Right ventricle myocardium superior (tissue), 1 donor: ENCODE results near the gene NKIRAS1. TPM values are rescaled to one million over a fixed set of nuclear protein-coding genes. Genes with fewer than 3 reads are reported as not detected.
"Not testable (repeated sequence)": the region's sequence is repeated elsewhere in the genome, so short reads cannot be mapped to it uniquely, and the experiment has no call there.

Source experiments
- ATAC-seq: fragments of 200-7000 bp; cut with Tn5 transposase; one replicate; pipeline ENCODE4 v1.9.1; 2020; ENCODE audit warnings: mild to moderate bottlenecking; ENCODE audit not compliant: poor library complexity
- DNase-seq: peaks from one replicate; pipeline ENCODE4 v3.0.0-alpha.2; 2020
- intact Hi-C: fragments of 100-400 bp; cut with DNase I; formaldehyde crosslinking; loops from one replicate; pipeline ENCODE4 v1.11.2; 2022
- total RNA-seq: library from RNA; stranded (reverse); fragmentation: NEBNext Ultra II Directional; extraction: Animal tissue kit (Norgen Biotek cat#: 25700); gene quantifications from one replicate; pipeline ENCODE4 v1.2.1, GENCODE V29; 2021
- donor health status: DM: no; HTN: yes; CAD: no; lungs with severe emphysema.

The NKIRAS1 gene
- total RNA-seq, 1 donor from 2014 or later = 21.2 TPM

GRCh38 chr3:23944007-23944783 lies 27.4 kb upstream of the NKIRAS1 start:
- intact Hi-C loops = no loop called here
- ATAC-seq (no peak), DNase-seq (no peak)

- ATAC-seq (no peak), DNase-seq (no peak)
- intact Hi-C loops = no loop called here
Measured at GRCh38 chr3:23942546-23942945, 25.8 kb upstream of the NKIRAS1 start.

GRCh38 chr3:23941440-23941839 lies 24.6 kb upstream of the NKIRAS1 start:
- intact Hi-C loops = no loop called here
- no peak for ATAC-seq

GRCh38 chr3:23940775-23941174 lies 24.0 kb upstream of the NKIRAS1 start:
- ATAC-seq (no peak), DNase-seq (no peak)
- intact Hi-C loops = no loop called here

More at GRCh38 chr3:23941440-23941839, 24.6 kb upstream of the NKIRAS1 start:
- DNase-seq = no peak

- intact Hi-C loops = no loop called here
- DNase-seq = no peak
- no peak for ATAC-seq
Measured at GRCh38 chr3:23938688-23939087, 21.9 kb upstream of the NKIRAS1 start.

GRCh38 chr3:23937296-23937695 lies 20.5 kb upstream of the NKIRAS1 start:
- ATAC-seq (no peak), DNase-seq (no peak)
- intact Hi-C loops = no loop called here

GRCh38 chr3:23934253-23934652 lies 17.5 kb upstream of the NKIRAS1 start:
- DNase-seq (no peak), ATAC-seq (no peak)
- intact Hi-C loops = no loop called here

- DNase-seq = no peak
- intact Hi-C loops = no loop called here
- no peak for ATAC-seq
Measured at GRCh38 chr3:23932571-23932970, 15.8 kb upstream of the NKIRAS1 start.

- no peak for ATAC-seq
- intact Hi-C loops = no loop called here
- DNase-seq = no peak
Measured at GRCh38 chr3:23931597-23931996, 14.8 kb upstream of the NKIRAS1 start.

- DNase-seq = no peak
- no peak for ATAC-seq
- intact Hi-C loops = no loop called here
Measured at GRCh38 chr3:23928524-23928923, 11.7 kb upstream of the NKIRAS1 start.

- ATAC-seq (no peak), DNase-seq (no peak)
- intact Hi-C loops = no loop called here
Measured at GRCh38 chr3:23926736-23927135, 9.9 kb upstream of the NKIRAS1 start.

- intact Hi-C loops = no loop called here
- DNase-seq (no peak), ATAC-seq (no peak)
Measured at GRCh38 chr3:23926246-23926645, 9.5 kb upstream of the NKIRAS1 start.

GRCh38 chr3:23923786-23924185 lies 7.0 kb upstream of the NKIRAS1 start:
- intact Hi-C loops = no loop called here
- ATAC-seq (no peak), DNase-seq (no peak)

GRCh38 chr3:23921052-23921511 lies 4.3 kb upstream of the NKIRAS1 start:
- ATAC-seq = no peak
- intact Hi-C loops = no loop called here
- DNase-seq = no peak

GRCh38 chr3:23920151-23920655 lies 3.4 kb upstream of the NKIRAS1 start:
- intact Hi-C loops = no loop called here
- DNase-seq (no peak), ATAC-seq (no peak)

- DNase-seq (no peak), ATAC-seq (no peak)
- intact Hi-C loops = no loop called here
Measured at GRCh38 chr3:23919628-23920027, 2.8 kb upstream of the NKIRAS1 start.

- DNase-seq, intact Hi-C loops, ATAC-seq: not testable (repeated sequence)
Measured at GRCh38 chr3:23918331-23918730, 1.5 kb upstream of the NKIRAS1 start.

GRCh38 chr3:23917679-23918303 lies 1.0 kb upstream of the NKIRAS1 start:
- DNase-seq, intact Hi-C loops: not testable (repeated sequence)
- peak; percentile 62 for ATAC-seq

GRCh38 chr3:23916152-23916885 lies 471 bp downstream of the NKIRAS1 start:
- intact Hi-C loops = no loop called here
- no peak for DNase-seq
- peak; percentile 68 for ATAC-seq
